Astrocyte (in vitro differentiated cells and primary cell): Measurements from ENCODE around the gene TMEM200A. TPM values are rescaled to one million over a fixed set of nuclear protein-coding genes. Genes with fewer than 3 reads are reported as not detected.

Experiments
- DNase-seq: peaks from one replicate; pipeline ENCODE4 v3.0.0-alpha.2; 2010; ENCODE audit warnings: low read depth
- FAIRE-seq: peaks from 2 replicates; lab custom pipeline; 2011; peaks lifted over from hg19 to GRCh38; lab: Jason Lieb, UNC
- H2AFZ ChIP-seq: 2 replicates; pipeline ENCODE4 v1.6.0; 2012; ENCODE audit warnings: low read depth, low read length, inconsistent platforms
- H3K27ac ChIP-seq: 2 replicates; pipeline ENCODE4 v1.5.1; 2011; ENCODE audit warnings: low read depth, low read length, inconsistent platforms
- H3K27me3 ChIP-seq: 2 replicates; pipeline ENCODE4 v1.6.0; 2011; ENCODE audit warnings: low read length, inconsistent platforms; ENCODE audit not compliant: insufficient read depth
- H3K36me3 ChIP-seq: 2 replicates; pipeline ENCODE4 v1.5.1; 2011; ENCODE audit warnings: low read length, inconsistent platforms; ENCODE audit not compliant: insufficient read depth
- H3K4me1 ChIP-seq: 2 replicates; pipeline ENCODE4 v1.5.1; 2011; ENCODE audit warnings: low read length, inconsistent platforms; ENCODE audit not compliant: insufficient read depth
- H3K4me2 ChIP-seq: 2 replicates; pipeline ENCODE4 v1.6.0; 2012; ENCODE audit warnings: low read length, inconsistent platforms
- H3K4me3 ChIP-seq: 2 replicates; pipeline ENCODE4 v1.5.1; 2011; ENCODE audit warnings: low read depth, mild to moderate bottlenecking, low read length, inconsistent platforms; ENCODE audit not compliant: insufficient read depth
- H3K79me2 ChIP-seq: 2 replicates; pipeline ENCODE4 v1.6.0; 2012; ENCODE audit warnings: mild to moderate bottlenecking, low read length, inconsistent platforms; ENCODE audit not compliant: insufficient read depth
- H3K9ac ChIP-seq: 2 replicates; pipeline ENCODE4 v1.6.0; 2012; ENCODE audit warnings: mild to moderate bottlenecking, low read length, inconsistent platforms
- H3K9me3 ChIP-seq: 2 replicates; pipeline ENCODE4 v1.5.1; 2012; ENCODE audit warnings: low read depth, mild to moderate bottlenecking, low read length, inconsistent platforms; ENCODE audit not compliant: insufficient read depth
- H4K20me1 ChIP-seq: 2 replicates; pipeline ENCODE4 v1.6.0; 2012; ENCODE audit warnings: low read length, inconsistent platforms; ENCODE audit not compliant: insufficient read depth
- H3K27ac Mint-ChIP-seq: one replicate; pipeline ENCODE4 v1.8.0; 2021; ENCODE audit warnings: mild to moderate bottlenecking, mixed read lengths; ENCODE audit not compliant: unreplicated experiment
- H3K27me3 Mint-ChIP-seq: one replicate; pipeline ENCODE4 v1.8.0; 2021; ENCODE audit warnings: low read depth, mixed read lengths; ENCODE audit not compliant: unreplicated experiment
- H3K36me3 Mint-ChIP-seq: one replicate; pipeline ENCODE4 v1.8.0; 2021; ENCODE audit warnings: low read depth, mixed read lengths; ENCODE audit not compliant: unreplicated experiment
- H3K4me1 Mint-ChIP-seq: one replicate; pipeline ENCODE4 v1.8.0; 2021; ENCODE audit warnings: low read depth, mixed read lengths; ENCODE audit not compliant: unreplicated experiment
- H3K4me3 Mint-ChIP-seq: one replicate; pipeline ENCODE4 v1.8.0; 2021; ENCODE audit warnings: mild to moderate bottlenecking, moderate library complexity, mixed read lengths; ENCODE audit not compliant: unreplicated experiment
- H3K9me3 Mint-ChIP-seq: one replicate; pipeline ENCODE4 v1.8.0; 2021; ENCODE audit warnings: mild to moderate bottlenecking, mixed read lengths; ENCODE audit not compliant: unreplicated experiment
- CTCF ChIP-seq: IDR thresholded peaks from 2 replicates; pipeline ENCODE4 v1.5.1; 2011; ENCODE audit warnings: low read depth, mild to moderate bottlenecking, inconsistent platforms, low read length, moderate library complexity; ENCODE audit not compliant: insufficient read depth
- EZH2 ChIP-seq: IDR thresholded peaks from 2 replicates; pipeline ENCODE4 v1.6.1; 2012; ENCODE audit warnings: mild to moderate bottlenecking, low read length, inconsistent platforms; ENCODE audit not compliant: insufficient read depth
- total RNA-seq: library from RNA; stranded (reverse); gene quantifications from 2 replicates; pipeline ENCODE4 v1.2.1, GENCODE V29; 2021

Gene TMEM200A
- total RNA-seq, 1 donor from 2014 or later: 14.9 TPM

DNA sequence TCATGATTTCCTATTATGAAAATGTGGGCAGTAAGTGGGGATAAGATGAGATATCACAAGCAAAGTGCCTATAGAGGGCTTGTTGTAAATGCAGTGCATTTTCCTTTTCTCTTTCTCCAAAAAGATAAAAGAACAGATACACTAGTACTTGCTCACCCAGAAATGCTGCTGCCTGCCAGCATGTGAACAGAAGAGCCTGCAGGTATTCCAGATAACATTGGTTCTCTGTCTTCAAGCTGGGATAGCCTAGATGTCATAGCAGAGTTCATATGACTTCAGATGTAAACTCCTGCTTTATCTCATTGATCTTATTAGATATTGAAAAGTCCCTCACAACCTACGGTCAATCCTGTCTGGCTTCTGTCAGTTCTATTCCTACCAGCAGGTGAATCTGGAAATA lies 123.7 kb downstream of the TMEM200A start:
- H3K4me3 Mint-ChIP-seq: no peak overlapping the region
- Histone ChIP-seq H3K79me2 (no peaks in the 10 kb centered on the region), H3K4me3 (no peak overlapping the region), H3K36me3 (no peaks in the 10 kb centered on the region), H3K4me1 (no peaks in the 10 kb centered on the region), H3K9me3 (no peaks in the 10 kb centered on the region), H4K20me1 (no peaks in the 10 kb centered on the region), H2AFZ (no peak overlapping the region), H3K27me3 (no peaks in the 10 kb centered on the region), H3K27ac (no peak overlapping the region), H3K9ac (no peak overlapping the region), H3K4me2 (no peak overlapping the region)
- TF ChIP-seq EZH2: no peak
- no peak for TF ChIP-seq CTCF
- H3K9me3 Mint-ChIP-seq: peaks cover 10% of the 10 kb centered on the region
- DNase-seq: no peak
- no peaks in the 10 kb centered on the region for H3K36me3 Mint-ChIP-seq
- peaks cover 2% of the 10 kb centered on the region for H3K4me1 Mint-ChIP-seq
- no peak overlapping the region for H3K27ac Mint-ChIP-seq
- H3K27me3 Mint-ChIP-seq: no peaks in the 10 kb centered on the region
- no peak for FAIRE-seq

Other genes with a start within 250 kb of the TMEM200A start
- gene SAMD3, start 143.1 kb upstream of the TMEM200A start, total RNA-seq: 0.45 TPM in 1 of 2 replicates, not detected in the other